Bronchus fibroblast of lung (primary cell): ENCODE measurements around the gene SAMHD1. TPM values are rescaled to one million over a fixed set of nuclear protein-coding genes. Genes with fewer than 3 reads are reported as not detected.

Experiments
- total RNA-seq: library from RNA; depleted of rRNA; stranded (reverse); fragments of >200 nt; gene quantifications from 2 replicates; pipeline ENCODE4 v1.2.3, GENCODE V29; 2015

SAMHD1 gene
- 11.6 and 14.3 TPM in 2 replicates for total RNA-seq

GRCh38 chr20:36951198-36951978, at the start of gene SAMHD1:
Gene SAMHD1 (minus strand): TSS chr20:36951708. CDS start chr20:36951643, 65 bp downstream.

GRCh38 chr20:36875702-36876472, 75.6 kb downstream of the SAMHD1 start, which contains the start of gene TLDC2:
Gene TLDC2 (plus strand): TSS chr20:36876138. CDS start chr20:36876175, 37 bp downstream.

Other genes with a start within 250 kb of the SAMHD1 start
- gene NDRG3, start 205.6 kb downstream of the SAMHD1 start, total RNA-seq = 14.4 and 17.1 TPM in 2 replicates
- 30.6 and 37.2 TPM in 2 replicates for gene DSN1, start 177.9 kb downstream of the SAMHD1 start, total RNA-seq
- 0.15 and 0.34 TPM in 2 replicates for gene TLDC2, start 75.6 kb downstream of the SAMHD1 start, total RNA-seq
- 8.9 and 10.0 TPM in 2 replicates for gene RBL1, start 144.3 kb upstream of the SAMHD1 start, total RNA-seq
- gene RPN2, start 227.6 kb upstream of the SAMHD1 start, total RNA-seq = 211 and 215 TPM in 2 replicates
- gene MROH8, start 227.8 kb upstream of the SAMHD1 start, total RNA-seq = 0.67 and 0.89 TPM in 2 replicates